Stimulated activated CD4-positive, alpha-beta T cell treated with anti-CD3 and anti-CD28 coated beads, Interleukin-1b, Interleukin-23, amount 100 ng/mL, for 24 hours (primary cell): ENCODE measurements around the gene ZMYND10.
A peak's percentile ranks its signal among the peaks of the same experiment; 100 is the strongest.

Source experiments
- DNase-seq, 4 experiments: peaks; one replicate each; pipeline ENCODE4 v3.0.0-alpha.2; 2020; ENCODE audit warnings: low read depth in 4 of 4, low spot score in 1 of 4

Gene ZMYND10

DNA sequence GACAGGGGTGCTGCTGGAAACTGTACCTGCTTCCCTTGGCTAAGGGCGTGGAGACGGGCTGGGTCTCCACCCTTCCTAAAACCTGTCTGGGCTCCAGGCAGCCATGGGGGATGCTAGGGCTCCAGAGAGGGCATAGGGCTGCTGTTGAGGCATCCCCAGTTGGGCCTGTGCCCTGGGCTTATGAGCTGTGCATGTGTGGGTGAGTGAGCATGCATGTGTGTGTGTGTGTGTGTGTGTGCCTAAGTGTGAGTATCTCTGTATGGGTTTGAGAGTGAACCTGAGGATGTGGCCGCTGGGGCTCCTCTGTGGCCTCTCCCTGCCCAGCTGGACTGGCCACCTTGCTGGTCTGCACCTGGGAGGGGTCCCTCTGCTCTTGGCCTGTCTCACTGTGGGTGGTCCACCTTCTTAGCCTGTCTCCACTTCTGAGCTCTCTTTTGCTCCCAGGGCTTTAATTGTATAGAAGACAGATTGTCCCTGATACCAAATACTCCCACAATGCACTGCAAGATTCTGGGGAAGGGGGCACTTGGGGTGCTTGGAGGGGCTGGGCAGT is 25.7 kb upstream of the ZMYND10 start:
- DNase-seq, result no peak

DNA sequence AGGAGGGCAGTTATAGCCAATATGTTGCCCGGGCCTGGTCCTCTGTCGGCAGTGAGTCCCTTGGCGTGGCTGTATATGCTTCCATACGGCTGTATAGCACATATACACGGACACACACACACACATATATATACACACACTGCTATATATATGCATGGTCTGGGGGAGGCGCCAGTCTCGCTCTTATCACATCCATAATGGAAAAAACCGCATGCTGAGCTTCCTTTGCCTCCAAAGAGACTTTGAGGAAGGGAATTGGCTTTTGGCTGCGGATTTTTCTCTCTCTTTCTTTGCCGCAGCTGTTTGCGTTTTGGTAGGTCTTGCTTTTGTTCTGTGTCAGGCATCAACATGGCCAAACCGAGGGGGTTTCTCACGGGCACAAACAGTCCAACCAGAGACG is 25.1 kb upstream of the ZMYND10 start:
- no peak for DNase-seq

DNA sequence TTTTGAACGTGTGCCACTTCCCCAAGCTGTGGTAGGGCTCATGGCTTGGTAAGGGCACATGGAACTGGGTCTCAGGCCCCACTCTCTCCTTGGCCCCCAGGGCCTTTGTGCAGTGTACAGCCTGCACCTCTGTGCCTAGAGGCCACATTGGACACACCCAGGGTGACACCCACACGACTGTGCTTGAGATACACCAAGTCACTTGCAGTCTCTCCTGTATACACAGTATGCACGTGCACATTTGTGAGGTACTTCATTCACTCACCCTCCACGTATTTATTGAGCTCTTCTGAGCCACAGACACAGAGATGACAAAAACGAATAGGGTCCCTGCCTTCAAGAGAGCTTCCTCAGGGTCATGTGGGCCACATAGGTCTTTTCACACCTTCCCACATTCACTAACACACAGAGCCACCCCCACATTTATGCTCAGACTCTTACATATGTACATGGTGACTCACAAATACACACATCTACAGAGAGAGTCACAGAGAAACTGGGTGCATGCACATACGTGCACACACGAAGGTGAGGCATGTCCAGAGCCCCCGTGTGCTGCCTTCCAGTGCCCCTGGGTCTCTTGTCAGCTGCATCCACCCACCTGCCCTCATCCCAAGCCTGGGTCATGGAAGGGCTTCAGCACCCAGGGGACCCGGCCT is 23.6 kb upstream of the ZMYND10 start:
- no peak for DNase-seq

DNA sequence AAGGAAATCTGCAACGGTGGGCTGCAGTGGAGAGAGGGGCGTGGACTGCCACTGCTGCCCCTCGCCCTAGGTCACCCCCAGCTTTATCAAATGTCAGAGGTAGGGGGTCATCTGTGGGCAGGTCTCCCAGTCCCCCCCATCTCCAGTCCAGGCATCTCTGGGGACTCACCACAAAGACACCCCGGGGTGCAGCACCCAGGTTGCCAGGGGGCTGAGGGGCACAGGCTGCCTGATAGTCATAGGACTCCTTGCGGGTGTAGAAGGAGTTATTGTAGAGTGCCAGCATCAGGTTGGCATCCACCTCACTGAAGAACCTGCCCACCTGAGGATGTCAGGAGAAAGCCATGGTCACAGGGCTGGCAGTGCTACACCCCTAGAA is 20.3 kb upstream of the ZMYND10 start:
- no peak for DNase-seq

DNA sequence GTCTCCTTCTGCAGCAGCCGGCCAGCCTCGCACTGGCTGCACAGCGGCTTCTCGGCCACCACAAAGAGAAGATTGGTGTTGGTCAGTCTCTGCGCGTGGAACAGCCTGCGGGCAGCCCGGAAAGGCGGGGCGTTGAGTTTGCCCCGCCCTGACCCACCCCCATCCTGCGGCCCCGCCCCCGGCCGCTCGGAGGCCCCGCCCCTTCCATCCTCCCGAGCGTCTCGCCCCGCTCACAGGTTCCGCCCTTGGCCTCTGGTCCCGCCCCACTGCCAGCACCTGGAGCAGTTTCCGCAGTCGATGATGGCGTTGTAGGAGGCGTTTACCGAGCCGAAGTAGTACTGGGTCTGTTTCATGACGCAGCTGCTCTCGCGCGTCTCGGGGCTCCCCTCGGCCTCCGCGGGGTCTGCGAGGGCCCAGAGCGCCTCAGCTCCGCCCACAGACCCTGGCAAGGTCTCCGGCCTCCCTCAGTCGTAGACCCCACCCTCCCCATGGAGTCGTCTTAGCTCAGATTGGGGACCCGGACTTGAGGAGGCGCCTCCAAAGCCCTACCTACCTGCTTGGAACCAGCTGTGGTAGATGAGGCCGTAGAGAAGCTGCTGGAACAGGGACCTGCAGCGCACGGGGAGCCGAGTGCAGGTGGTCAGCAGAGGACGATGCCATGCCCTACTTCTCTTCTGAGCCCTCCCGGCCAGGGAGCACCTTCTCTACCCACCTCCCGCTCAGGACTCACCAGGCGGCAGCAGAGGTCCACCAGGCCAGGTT is 19.7 kb upstream of the ZMYND10 start:
- DNase-seq, result peak; percentile 84 to 92 (median 89)

DNA sequence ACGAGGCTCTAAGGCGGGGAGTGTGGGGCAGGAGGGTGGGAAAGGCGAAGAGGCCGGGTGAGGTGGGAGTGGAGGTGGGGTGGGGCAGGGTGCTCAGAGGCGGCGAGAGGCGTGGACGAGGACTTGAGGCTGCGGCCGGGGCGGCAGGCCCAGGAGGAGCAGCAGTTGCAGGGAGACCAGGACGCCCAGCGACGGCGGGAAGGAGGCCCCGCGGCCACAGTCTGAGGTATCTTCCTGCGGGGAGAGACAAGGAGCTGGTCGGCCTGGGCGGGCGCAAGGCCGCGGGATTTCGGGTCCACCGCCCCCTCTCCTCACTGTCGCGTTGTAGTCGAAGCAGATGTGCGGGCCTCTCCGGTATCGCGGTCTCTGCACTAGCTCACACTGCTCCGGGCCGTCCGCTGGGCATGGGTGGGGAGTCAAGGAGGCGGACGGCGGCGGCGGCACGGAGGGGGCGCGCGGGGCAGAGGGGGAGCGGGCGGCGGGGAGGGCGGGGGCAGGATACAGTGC is 19.1 kb upstream of the ZMYND10 start:
- DNase-seq, result no peak

DNA sequence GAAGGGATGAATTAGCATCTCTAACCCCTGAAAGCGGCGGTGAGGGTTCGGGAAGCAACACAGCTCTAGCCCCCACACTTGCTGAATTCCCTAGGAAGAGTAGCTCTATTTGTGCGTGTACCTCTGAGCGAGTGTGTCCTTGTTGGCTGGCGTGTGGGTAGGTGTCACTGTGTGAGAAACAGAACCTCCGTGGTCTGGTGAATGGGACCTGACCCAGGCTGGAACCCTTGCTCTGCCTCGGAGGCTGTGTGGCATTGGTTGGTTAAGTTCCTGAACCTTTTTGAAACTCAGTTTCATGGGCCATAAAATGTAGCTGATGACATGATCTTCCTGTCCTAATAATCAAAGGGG is 14.2 kb upstream of the ZMYND10 start:
- no peak for DNase-seq

DNA sequence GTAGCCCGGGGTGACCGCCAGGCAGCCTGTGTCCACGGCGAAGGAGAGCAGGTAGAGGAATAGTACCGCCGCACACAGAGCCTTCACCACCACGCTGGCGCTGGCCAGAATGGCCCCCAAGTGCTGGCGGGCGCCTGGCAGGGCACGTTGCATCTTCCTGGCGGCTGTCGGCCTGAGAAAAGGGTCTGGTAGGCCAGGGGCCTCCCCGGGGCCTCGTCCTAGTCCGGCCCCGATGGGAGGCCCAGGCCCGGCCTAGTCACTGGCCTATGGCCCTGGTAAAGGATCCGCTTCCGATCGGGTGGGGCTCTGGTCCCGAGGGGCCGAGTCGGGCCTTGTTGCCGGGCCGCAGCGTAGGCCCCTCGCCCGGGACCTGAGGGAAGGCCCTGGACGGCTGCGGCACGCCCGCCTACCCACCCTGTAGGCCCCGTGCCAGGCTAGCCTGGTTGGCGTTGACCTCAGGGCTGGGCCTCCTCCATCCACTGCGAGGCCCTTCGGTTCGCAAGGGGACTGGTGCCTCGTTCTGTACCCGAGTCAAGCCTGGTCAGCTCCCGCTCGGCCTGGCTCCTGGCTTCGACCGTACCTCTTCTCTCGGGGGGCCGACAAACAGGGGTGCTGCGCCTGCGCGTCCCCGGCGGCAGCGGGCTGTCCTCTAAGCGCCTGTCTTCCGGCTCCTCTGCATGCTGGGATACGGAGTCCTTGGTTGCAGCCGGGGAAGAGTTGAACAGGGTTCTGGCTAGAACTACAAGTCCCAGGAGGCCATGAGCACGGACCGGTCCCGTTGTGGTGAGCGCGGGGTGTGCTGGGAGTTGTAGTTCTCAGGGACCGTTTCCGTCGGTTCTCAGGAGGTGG is 13.6 kb upstream of the ZMYND10 start, which contains the start of gene TMEM115:
TMEM115 (minus strand) TSS at position 611 of the 849 bp plus-strand sequence; CDS start at position 153, 458 bp downstream.
- peak; percentile 86 to 92 (median 90) for DNase-seq

DNA sequence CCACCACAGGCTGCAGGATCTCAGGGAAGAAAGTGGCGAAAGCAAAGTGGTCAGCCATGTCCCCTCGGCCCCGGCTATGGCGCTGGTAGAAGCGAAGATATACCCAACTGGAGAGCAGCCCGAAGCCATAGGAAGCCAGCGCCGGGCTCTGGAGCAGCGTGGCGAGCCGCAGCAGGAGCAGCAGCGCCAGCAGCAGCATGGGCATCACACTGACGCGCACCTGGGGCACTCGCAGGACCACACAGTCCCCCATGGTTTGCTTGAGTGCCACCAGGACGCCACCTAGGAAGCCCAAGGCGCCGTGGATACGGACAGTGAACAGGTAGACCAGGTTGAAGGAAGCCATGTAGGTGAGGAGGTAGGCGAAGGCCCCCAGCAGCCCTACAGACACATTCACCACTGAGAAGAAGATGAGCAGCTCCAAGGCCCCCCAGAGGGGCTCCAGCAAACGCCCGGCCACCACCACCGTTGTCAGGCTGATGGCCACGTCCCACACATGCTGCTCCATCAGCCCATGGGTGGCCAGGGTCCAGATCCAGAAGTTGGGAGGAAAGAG is 12.9 kb upstream of the ZMYND10 start:
- DNase-seq, result no peak

DNA sequence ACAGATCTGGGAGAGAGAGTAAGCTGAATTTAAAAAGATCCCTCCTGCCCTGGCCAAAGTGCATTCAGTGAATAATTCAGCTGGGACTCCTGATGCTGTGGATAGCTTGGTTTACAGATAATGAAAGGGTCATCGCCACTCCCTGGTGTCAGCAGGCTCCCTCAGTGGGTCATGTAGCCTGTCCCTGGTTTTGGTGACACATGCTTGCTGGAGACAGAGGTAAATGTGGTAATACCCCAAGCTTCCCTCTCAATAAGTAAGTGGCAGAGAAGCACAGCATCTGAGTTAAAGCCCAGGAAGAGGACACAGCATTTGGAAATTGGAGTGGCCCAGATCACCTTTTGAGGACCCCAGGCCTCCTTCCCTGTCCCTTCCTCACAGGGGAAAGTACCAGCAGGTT is 11.9 kb upstream of the ZMYND10 start:
- DNase-seq, result no peak

DNA sequence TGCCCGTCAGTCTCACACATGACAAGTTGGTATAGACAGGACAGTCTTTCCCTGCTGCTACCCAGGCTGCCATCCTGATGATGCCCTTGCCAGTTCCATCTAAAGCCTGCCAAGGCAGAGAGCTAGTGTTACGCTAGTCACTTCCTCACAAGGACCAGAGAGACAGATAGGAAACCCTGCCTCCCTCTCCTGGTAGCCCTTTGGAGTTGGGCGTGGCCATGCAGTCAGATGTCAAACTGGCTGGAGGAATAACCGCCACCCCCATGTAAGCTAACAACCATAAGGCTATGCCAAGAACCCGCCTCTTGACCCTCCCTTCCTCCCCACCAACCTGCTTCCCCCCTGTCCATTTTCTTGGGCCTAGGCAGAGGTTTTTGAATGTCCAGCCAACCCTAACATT is 11.0 kb upstream of the ZMYND10 start:
- no peak for DNase-seq

DNA sequence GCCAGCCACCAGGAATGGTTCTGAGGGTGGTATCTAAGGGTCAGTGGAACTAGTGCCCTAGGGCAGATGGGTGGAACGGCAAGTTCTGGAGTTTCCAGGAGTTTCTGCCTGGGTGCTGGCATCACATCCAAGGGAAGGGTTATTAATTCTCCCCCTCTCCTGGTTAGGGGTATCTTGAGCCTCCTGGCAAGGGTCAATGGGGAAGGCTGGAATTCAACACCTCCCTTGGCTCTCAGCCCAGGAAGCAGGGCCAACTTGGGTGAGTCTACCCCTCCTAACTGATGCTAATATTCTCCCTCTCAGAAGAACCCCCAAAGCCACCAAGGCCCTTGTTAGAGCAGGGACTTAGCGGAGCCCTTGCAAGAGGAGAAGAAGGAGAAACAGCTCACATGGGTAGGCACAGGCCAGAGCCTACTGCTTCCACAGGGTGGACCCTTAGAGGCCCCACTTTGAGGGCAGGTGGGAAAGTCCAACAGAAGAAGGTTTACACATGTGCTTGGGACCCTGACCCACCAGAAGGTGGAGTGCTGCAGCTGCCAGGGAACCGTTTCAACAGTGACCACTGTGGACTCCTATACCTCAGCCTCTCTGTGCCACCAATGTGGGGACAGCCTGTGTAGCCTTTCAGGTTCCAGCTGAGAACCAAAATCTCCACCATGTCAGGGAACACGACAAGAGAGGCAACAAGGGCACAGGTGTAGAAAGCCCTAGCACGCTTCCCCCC is 10.5 kb upstream of the ZMYND10 start:
- DNase-seq, result no peak

DNA sequence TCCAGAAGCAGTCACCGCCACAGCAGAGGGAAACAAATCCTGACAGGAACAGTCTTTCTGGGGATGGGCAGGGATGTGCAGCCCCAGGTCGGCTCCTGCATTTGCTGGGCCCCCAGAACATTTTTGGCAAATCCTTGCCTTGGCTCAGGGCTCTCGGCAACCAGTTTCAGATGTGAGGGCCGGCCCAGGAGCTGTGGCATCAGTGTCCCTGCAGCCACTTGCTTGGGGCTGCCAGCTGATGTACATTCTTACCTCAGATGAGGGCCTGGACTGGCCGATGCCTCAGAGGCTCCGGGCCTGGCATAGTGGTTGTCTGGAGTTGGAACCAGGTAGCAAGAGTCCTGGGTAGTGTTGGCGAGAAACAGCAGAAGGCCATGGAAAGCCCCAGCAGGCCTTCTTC is 9.3 kb upstream of the ZMYND10 start:
- no peak for DNase-seq

DNA sequence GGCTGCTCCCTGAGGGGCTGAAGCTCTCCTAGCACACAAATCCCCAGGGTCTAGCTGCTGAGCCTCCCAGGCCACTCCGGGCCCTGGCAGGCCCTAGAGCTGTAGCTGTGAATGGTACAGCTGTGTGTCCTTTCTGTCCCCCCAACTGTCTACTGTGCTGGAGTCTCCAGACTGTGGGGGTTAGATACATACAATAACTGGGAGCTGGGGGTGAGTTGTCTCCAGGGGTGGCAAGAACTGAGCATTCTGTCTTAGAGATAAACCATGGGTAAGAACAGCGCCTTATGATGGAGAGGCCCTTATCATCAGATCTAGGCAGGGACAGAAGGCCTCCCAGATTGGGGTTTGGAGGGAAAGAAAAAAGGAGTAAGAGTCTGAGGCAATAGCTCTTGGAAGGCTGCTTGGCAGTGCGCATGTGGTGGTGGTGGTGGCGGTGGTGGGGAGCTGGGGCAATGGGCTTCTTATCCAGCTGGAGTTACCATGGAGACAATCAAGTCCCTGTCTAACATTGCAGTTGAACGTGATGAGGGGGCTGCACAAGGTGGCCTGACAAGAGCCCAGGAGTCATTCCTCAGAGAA is 8.7 kb upstream of the ZMYND10 start:
- no peak for DNase-seq

DNA sequence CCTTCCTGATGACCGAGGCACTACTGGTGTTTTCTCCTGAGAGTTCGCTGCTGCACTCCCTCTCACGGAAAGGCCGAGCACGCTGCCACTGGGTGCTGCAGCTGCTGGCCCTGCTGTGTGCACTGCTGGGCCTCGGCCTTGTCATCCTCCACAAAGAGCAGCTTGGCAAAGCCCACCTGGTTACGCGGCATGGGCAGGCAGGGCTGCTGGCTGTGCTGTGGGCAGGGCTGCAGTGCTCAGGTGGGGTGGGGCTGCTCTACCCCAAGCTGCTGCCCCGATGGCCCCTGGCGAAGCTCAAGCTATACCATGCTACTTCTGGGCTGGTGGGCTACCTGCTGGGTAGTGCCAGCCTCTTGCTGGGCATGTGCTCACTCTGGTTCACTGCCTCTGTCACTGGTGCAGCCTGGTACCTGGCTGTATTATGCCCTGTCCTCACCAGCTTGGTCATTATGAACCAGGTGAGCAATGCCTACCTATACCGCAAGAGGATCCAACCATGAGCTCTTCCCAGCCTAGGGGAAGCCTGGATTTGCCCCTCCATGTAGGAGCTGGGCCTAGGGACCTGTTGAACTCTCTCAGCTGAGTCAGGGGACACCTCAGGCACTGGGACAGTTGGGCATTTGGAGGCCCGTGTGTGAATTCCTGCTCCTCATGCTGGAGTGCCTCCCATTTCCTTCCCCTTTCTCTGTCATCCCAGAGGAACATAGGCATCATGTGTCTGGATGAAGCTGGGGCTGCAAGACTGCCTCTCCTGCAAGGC is 7.9 kb upstream of the ZMYND10 start:
- no peak for DNase-seq

DNA sequence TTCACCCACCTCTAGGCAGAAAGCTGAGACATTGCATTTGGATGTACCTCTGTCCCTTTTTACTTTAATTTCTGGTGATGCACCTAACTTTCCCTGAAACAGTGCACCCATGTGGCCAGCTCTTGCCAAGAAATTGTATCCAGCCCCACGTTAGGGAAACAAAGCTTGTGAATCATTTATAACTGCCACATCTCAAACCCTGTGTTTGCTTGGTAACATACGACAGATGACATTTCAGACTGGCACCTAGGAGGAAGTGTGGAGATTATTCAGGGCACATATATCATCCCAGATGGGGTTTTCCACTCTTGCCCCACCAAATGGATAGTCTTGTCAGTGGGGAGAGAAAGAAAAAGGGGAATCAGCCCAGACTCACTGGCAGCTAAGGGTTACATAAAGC is 7.2 kb upstream of the ZMYND10 start:
- DNase-seq, result no peak

DNA sequence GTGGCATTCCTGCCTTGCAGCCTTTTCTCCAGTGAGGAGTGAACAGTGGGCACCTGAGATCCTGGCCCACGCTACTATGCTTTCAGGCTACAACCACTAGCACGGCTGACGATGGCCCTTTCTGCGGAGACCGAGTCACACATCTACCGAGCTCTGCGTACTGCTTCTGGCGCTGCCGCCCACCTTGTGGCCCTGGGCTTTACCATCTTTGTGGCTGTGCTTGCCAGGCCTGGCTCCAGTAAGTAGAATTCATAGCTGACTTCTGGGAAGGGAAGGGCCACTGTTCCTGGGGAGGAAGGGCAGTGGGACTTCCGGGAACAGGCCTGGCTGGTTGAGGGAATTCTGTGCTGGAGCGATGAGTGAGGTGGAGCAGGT is 5.8 kb upstream of the ZMYND10 start:
- DNase-seq, result no peak

DNA sequence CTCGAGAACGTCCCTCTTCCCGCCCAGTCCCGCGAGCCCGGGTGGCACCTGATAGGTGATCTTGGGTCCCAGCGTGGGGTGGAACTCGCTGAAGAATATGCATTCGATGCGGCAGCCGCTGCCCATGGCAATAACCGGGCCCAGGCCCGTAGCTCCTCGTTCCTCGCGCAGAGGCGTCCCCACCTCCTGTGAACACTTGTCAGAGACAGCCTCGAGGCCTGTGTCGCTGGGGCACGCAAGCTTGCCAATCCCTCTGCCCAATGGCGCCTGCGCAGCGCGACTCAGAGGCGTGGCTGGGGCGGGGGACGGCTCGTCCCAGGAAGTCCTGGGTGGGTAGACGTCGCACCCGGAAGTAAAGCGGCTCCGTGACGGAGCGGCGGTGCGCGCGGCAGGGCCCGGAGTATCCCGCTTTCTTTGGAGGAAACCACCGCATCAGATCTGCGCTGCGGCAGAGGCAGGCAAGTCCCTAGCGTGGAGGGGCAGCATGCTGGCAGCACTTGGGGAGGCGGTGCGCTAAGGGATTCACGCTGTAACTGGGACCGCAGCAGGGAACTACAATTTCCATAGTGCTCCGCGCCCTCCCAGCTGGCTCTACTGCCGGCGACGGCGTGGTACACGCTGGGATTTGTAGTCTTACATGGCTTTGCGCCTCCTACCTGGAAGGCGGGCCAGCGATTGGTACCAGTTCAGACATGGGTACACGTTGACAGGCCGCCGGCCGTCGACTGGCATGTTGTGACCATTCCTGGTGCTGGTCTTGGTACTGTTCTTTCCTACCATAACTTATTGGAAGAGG is 5.2 kb upstream of the ZMYND10 start, which contains the start of the genes CYB561D2 and NPRL2:
CYB561D2 (plus strand) TSS at position 336 of the 796 bp plus-strand sequence. CDS start 572 bp downstream, outside the sequence.
NPRL2 (minus strand) TSS at position 249 of the 796 bp plus-strand sequence; CDS start at position 126, 123 bp downstream.
- peak; percentile 94 to 99 (median 98) for DNase-seq
